ENCODE results near the gene SLAMF8. TPM values are rescaled to one million over a fixed set of nuclear protein-coding genes. Genes with fewer than 3 reads are reported as not detected.

The SLAMF8 gene
- total RNA-seq, 1 experiment from 2014 or later: not detected

- H3K36me3 Mint-ChIP-seq (ENCODE audit: insufficient read depth, unreplicated experiment): peaks cover 5% of the 10 kb centered on the region
- no peak overlapping the region for H3K4me3 Mint-ChIP-seq (ENCODE audit: low read depth, unreplicated experiment)
- H3K27ac Mint-ChIP-seq (ENCODE audit: unreplicated experiment): no peak overlapping the region
- no TSS peak for BruUV-seq (replicated peaks)
- intact Hi-C loops (cut with micrococcal nuclease; ENCODE audit: unreplicated experiment): no loop called here
- H3K4me1 Mint-ChIP-seq (ENCODE audit: low read depth, unreplicated experiment): no peaks in the 10 kb centered on the region
- CTCF ChIA-PET: interaction anchor here (0.9 kb wide), 1 partner anchor 16 kb away, joined by 3 read pairs; no protein-coding TSS in a partner anchor
- H3K27me3 Mint-ChIP-seq (ENCODE audit: unreplicated experiment): peaks cover 21% of the 10 kb centered on the region
- no peaks in the 10 kb centered on the region for H3K9me3 Mint-ChIP-seq (ENCODE audit: low read depth, unreplicated experiment)
- DNase-seq: no peak
- no peak for TF ChIP-seq CTCF (IDR thresholded peaks at IDR 0.05; ENCODE audit: unreplicated experiment)
Observed at GRCh38 chr1:159781992-159782391, 44.7 kb upstream of the SLAMF8 start.

DNA sequence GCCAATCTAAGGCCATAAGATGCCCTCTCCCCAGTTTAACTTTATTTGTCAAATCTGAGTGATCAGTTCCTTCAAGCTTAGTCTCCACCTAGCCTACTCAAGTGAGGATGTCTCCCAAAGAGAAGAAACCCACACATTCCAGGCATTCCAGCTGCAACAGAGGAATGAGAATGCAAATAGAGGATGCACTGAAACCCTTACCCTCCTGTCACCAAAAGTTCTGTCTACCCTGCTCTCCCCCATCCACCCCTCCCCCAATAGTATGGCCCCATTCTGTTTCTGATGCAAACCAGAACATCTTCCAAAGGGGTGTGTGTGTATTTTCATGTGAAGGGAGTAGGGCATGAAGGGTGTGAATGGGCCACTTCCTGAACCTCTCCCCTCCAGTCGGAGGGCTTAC lies 42.9 kb upstream of the SLAMF8 start:
- BruUV-seq (replicated peaks): no TSS peak
- Mint-ChIP-seq H3K4me3 (ENCODE audit: low read depth, unreplicated experiment) (no peak overlapping the region), H3K9me3 (ENCODE audit: low read depth, unreplicated experiment) (no peaks in the 10 kb centered on the region), H3K27ac (ENCODE audit: unreplicated experiment) (no peak overlapping the region), H3K4me1 (ENCODE audit: low read depth, unreplicated experiment) (no peaks in the 10 kb centered on the region), H3K36me3 (ENCODE audit: insufficient read depth, unreplicated experiment) (peaks cover 5% of the 10 kb centered on the region), H3K27me3 (ENCODE audit: unreplicated experiment) (peaks cover 9% of the 10 kb centered on the region)
- no peak for TF ChIP-seq CTCF (IDR thresholded peaks at IDR 0.05; ENCODE audit: unreplicated experiment)
- CTCF ChIA-PET: no interaction called here
- intact Hi-C loops (cut with micrococcal nuclease; ENCODE audit: unreplicated experiment): no loop called here
- DNase-seq: no peak

GRCh38 chr1:159786465-159786864 lies 40.2 kb upstream of the SLAMF8 start:
- H3K27me3 Mint-ChIP-seq (ENCODE audit: unreplicated experiment): peaks cover 13% of the 10 kb centered on the region
- H3K9me3 Mint-ChIP-seq (ENCODE audit: low read depth, unreplicated experiment): no peaks in the 10 kb centered on the region
- H3K4me3 Mint-ChIP-seq (ENCODE audit: low read depth, unreplicated experiment): no peak overlapping the region
- no peak overlapping the region for H3K27ac Mint-ChIP-seq (ENCODE audit: unreplicated experiment)
- CTCF ChIA-PET: no interaction called here
- intact Hi-C loops (cut with micrococcal nuclease; ENCODE audit: unreplicated experiment): no loop called here
- H3K36me3 Mint-ChIP-seq (ENCODE audit: insufficient read depth, unreplicated experiment): no peaks in the 10 kb centered on the region
- no peak for DNase-seq
- H3K4me1 Mint-ChIP-seq (ENCODE audit: low read depth, unreplicated experiment): peaks cover 13% of the 10 kb centered on the region
- BruUV-seq (replicated peaks): no TSS peak
- no peak for TF ChIP-seq CTCF (IDR thresholded peaks at IDR 0.05; ENCODE audit: unreplicated experiment)

DNA sequence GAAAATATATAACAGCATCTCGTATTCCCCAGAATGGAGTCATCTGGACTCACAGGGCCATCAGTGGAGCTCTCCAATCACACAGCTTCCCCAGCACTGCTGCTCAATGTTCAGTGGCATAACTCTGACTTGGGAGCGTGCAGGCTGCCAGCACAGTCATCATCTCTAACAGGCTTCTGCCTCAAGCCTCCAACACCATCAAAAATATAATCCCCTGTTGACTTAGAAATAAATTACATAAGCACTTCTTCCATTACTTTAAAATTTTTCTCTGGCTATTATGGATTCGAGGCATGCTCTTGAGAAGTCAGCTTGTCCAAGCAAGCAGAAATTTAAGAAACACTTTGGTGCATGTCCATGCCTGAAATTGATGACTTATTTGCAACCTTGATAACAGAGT lies 39.7 kb upstream of the SLAMF8 start:
- no peak overlapping the region for H3K27ac Mint-ChIP-seq (ENCODE audit: unreplicated experiment)
- intact Hi-C loops (cut with micrococcal nuclease; ENCODE audit: unreplicated experiment): no loop called here
- CTCF ChIA-PET: no interaction called here
- H3K27me3 Mint-ChIP-seq (ENCODE audit: unreplicated experiment): peaks cover 14% of the 10 kb centered on the region
- no peak for TF ChIP-seq CTCF (IDR thresholded peaks at IDR 0.05; ENCODE audit: unreplicated experiment)
- H3K9me3 Mint-ChIP-seq (ENCODE audit: low read depth, unreplicated experiment): no peaks in the 10 kb centered on the region
- no TSS peak for BruUV-seq (replicated peaks)
- DNase-seq: no peak
- H3K4me1 Mint-ChIP-seq (ENCODE audit: low read depth, unreplicated experiment): peaks cover 13% of the 10 kb centered on the region
- no peaks in the 10 kb centered on the region for H3K36me3 Mint-ChIP-seq (ENCODE audit: insufficient read depth, unreplicated experiment)
- no peak overlapping the region for H3K4me3 Mint-ChIP-seq (ENCODE audit: low read depth, unreplicated experiment)
